Measurements from ENCODE around the gene SLC25A11.

The SLC25A11 gene

GRCh38 chr17:4898351-4898750 is 41.5 kb downstream of the SLC25A11 start:
- no peak overlapping the region for H3K4me3 ChIP-seq (replicated peaks; ENCODE audit: low read depth, low read length)
- no peak for TF ChIP-seq CTCF (IDR thresholded peaks at IDR 0.05; ENCODE audit: low read depth, low read length, missing control alignments)
- DNase-seq (ENCODE audit: extremely low read depth, low read depth), result no peak

- no peak for TF ChIP-seq CTCF (IDR thresholded peaks at IDR 0.05; ENCODE audit: low read depth, low read length, missing control alignments)
- no peak for DNase-seq (ENCODE audit: extremely low read depth, low read depth)
- no peak overlapping the region for H3K4me3 ChIP-seq (replicated peaks; ENCODE audit: low read depth, low read length)
Measured at GRCh38 chr17:4897785-4898184, 42.1 kb downstream of the SLC25A11 start.

- H3K4me3 ChIP-seq (replicated peaks; ENCODE audit: low read depth, low read length), result no peak overlapping the region
- no peak for DNase-seq (ENCODE audit: extremely low read depth, low read depth)
Measured at GRCh38 chr17:4897198-4897687, 42.6 kb downstream of the SLC25A11 start.

GRCh38 chr17:4896332-4897197 is 43.3 kb downstream of the SLC25A11 start:
- no peak for TF ChIP-seq CTCF (IDR thresholded peaks at IDR 0.05; ENCODE audit: low read depth, low read length, missing control alignments)
- no peak for DNase-seq (ENCODE audit: extremely low read depth, low read depth)
- no peak overlapping the region for H3K4me3 ChIP-seq (replicated peaks; ENCODE audit: low read depth, low read length)

More at GRCh38 chr17:4897198-4897687, 42.6 kb downstream of the SLC25A11 start:
- TF ChIP-seq CTCF (IDR thresholded peaks at IDR 0.05; ENCODE audit: low read depth, low read length, missing control alignments), result no peak

- no peak for DNase-seq (ENCODE audit: extremely low read depth, low read depth)
- no peak overlapping the region for H3K4me3 ChIP-seq (replicated peaks; ENCODE audit: low read depth, low read length)
- TF ChIP-seq CTCF (IDR thresholded peaks at IDR 0.05; ENCODE audit: low read depth, low read length, missing control alignments), result no peak
Measured at GRCh38 chr17:4895657-4896331, 44.1 kb downstream of the SLC25A11 start.

- TF ChIP-seq CTCF (IDR thresholded peaks at IDR 0.05; ENCODE audit: low read depth, low read length, missing control alignments), result no peak
- DNase-seq (ENCODE audit: extremely low read depth, low read depth), result no peak
- no peak overlapping the region for H3K4me3 ChIP-seq (replicated peaks; ENCODE audit: low read depth, low read length)
Measured at GRCh38 chr17:4895121-4895520, 44.7 kb downstream of the SLC25A11 start.

Measured in HFF-Myc (cell line).